Mesangial cell (primary cell): ENCODE results near the gene B4GALT2. TPM values are rescaled to one million over a fixed set of nuclear protein-coding genes. Genes with fewer than 3 reads are reported as not detected.

Experiments
- total RNA-seq: library from RNA; depleted of rRNA; stranded (reverse); fragments of >200 nt; gene quantifications from 2 replicates; pipeline ENCODE4 v1.2.3, GENCODE V29; 2015

Gene B4GALT2, protein sequence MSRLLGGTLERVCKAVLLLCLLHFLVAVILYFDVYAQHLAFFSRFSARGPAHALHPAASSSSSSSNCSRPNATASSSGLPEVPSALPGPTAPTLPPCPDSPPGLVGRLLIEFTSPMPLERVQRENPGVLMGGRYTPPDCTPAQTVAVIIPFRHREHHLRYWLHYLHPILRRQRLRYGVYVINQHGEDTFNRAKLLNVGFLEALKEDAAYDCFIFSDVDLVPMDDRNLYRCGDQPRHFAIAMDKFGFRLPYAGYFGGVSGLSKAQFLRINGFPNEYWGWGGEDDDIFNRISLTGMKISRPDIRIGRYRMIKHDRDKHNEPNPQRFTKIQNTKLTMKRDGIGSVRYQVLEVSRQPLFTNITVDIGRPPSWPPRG
- 82.8 and 165 TPM in 2 replicates for total RNA-seq

GRCh38 chr1:43978551-43979260 lies at the start of gene B4GALT2:
Gene B4GALT2, plus strand, starts transcription at chr1:43979210. Its CDS starts 1,951 bp downstream, at chr1:43981161.

DNA sequence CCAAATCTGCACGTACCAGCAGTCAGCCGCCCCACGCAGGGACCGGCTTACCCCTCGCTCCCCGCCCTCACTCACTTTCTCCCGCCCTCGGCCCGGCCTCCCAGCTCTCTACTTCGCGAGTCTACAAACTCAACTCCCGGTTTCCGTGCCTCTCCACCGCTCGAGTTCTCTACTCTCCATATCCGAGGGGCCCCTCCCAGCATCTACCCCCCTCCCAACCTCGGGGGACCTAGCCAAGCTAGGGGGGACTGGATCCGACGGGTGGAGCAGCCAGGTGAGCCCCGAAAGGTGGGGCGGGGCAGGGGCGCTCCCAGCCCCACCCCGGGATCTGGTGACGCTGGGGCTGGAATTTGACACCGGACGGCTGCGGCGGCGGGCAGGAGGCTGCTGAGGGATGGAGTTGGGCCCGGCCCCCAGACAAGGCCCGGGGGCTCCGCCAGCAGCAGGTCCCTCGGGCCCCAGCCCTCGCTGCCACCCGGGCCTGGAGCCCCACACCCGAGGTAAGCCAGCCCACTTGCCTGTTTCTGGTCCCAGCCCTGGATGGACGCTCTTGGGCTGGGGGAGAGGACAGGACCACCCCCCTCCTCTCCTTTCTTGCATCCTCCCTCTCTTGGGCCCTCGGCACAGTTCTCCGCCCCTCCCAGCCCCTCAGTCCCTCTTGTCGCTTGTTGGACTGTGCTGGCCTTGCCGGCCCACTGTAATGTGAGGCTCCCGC lies 45.5 kb upstream of the B4GALT2 start, which contains the start of gene ARTN:
ARTN (plus strand) TSS at position 416 of the 715 bp plus-strand sequence. CDS start 1,856 bp downstream, outside the sequence.

DNA sequence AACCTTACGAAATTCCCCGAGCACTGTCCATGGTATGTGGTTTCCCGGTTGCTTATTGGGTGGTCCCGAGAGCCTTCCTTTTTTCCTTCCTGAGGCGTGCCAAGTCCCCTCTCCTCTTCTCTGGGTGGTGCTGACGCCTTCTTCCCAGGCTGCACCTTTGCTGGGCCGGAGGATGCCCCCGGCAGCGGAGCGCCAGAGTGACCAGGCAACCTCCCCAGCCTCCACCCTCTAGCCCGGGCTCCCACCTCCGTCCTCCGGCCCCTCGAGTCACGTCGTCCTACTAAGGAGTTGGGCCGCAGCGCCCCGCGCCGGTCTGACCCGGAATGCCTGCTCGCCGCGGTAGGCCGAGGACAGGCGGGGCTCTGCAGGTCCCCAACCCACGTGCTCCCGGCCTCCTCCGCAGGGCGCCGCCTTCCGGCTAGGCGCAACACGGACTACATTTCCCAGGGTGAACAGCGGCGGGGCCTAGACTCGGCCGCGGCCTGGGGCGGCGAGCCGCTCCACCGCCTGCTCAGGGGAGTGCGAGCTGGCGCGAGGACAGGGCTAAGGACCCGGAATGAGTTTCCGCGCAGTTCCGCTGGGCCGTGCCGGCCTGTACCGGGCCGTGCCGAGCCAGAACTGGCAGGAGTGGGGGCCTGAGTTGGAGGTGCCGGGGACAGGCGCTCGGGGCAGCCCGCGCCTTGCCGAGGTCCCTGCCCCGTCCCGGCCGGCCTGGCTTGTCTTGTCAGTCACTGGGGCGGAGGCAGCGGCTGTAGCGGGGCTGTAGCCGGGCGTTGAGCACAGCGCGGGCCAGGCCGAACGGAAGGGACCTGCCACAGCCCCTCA lies 32.6 kb upstream of the B4GALT2 start, which contains the start of gene IPO13:
IPO13 (plus strand) TSS at position 715 of the 825 bp plus-strand sequence. CDS start 651 bp downstream, outside the sequence.

DNA sequence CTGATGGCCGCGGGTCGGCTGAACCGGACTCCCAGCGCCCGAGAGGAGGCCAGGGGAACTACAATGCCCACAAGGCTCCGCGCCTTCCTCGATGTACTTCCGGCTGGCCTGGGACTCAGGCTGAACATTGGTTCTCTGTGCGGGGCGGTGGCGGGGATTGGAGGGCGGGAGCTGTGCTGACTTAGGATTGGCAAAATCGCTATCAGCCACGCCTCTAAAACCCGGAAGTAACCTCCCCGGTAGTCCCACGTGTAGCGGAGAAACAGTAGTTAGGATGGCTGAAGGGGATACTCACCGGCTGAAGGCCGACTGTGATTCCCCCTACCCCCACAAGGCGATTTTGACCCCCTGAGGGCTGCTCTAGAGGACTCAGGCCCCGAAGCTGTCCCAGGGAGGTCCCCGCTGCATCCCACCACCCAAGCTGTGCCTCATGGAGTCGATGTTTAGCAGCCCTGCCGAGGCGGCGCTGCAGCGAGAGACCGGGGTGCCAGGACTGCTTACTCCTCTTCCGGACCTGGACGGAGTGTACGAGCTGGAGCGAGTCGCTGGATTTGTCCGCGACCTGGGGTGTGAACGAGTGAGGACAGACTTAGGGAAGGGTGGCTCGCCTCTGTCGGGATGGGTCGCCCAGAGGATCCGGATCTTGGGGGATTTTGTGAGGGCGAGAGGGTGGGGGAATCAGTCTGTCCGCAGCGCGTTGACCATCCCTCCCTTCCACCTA lies 9.1 kb upstream of the B4GALT2 start, which contains the start of gene DPH2:
DPH2 (plus strand) TSS at position 265 of the 721 bp plus-strand sequence; CDS start at position 431, 166 bp downstream.

GRCh38 chr1:43974443-43975248 lies 4.4 kb upstream of the B4GALT2 start, which contains the start of gene ATP6V0B:
Gene ATP6V0B, plus strand, starts transcription at chr1:43974960. Its CDS starts 81 bp downstream, at chr1:43975041.

GRCh38 chr1:43991476-43992231 lies 12.6 kb downstream of the B4GALT2 start, which contains the start of gene CCDC24:
Gene CCDC24, plus strand, starts transcription at chr1:43991599. Its CDS starts 280 bp downstream, at chr1:43991879.

GRCh38 chr1:44031252-44032169 lies 52.5 kb downstream of the B4GALT2 start, which contains the start of gene SLC6A9:
Gene SLC6A9, minus strand, starts transcription at chr1:44031462. Its CDS starts 7,185 bp downstream, at chr1:44024277.

Other genes with a start within 250 kb of the B4GALT2 start
- 0.38 TPM in 1 of 2 replicates, not detected in the other for gene ARTN, start 45.4 kb upstream of the B4GALT2 start, total RNA-seq
- 24.3 and 29.8 TPM in 2 replicates for gene IPO13, start 32.3 kb upstream of the B4GALT2 start, total RNA-seq
- gene DPH2, start 9.2 kb upstream of the B4GALT2 start, total RNA-seq: 24.5 and 40.1 TPM in 2 replicates
- gene ATP6V0B, start 4.2 kb upstream of the B4GALT2 start, total RNA-seq: 157 and 168 TPM in 2 replicates
- 4.4 and 12.9 TPM in 2 replicates for gene CCDC24, start 12.4 kb downstream of the B4GALT2 start, total RNA-seq
- 8.5 and 13.9 TPM in 2 replicates for gene SLC6A9, start 52.3 kb downstream of the B4GALT2 start, total RNA-seq
- gene KLF17, start 139.6 kb downstream of the B4GALT2 start, total RNA-seq: under 0.01 TPM in 1 of 2 replicates, not detected in the other
- gene KLF18, start 162.4 kb downstream of the B4GALT2 start, total RNA-seq: not detected in 2 replicates
- gene DMAP1, start 234.3 kb downstream of the B4GALT2 start, total RNA-seq: 38.0 and 63.0 TPM in 2 replicates